Spleen (tissue), 7 donors: ENCODE results near the gene TSHR.

Experiments used
- CTCF ChIP-seq, 11 experiments: fragments of 200-600 bp in 7 of 11; fragments of 450-650 bp in 4 of 11; sonication (generic) in 4 of 11; IDR thresholded peaks in 8 of 11; conservative IDR thresholded peaks in 3 of 11; 1 replicate in 7 of 11; 2 replicates in 4 of 11; pipeline versions ENCODE4 v1.4.0 to v1.8.0; 2016 to 2021; ENCODE audit warnings: antibody characterized with exemption in 11 of 11, inconsistent platforms in 4 of 11, mild to moderate bottlenecking in 1 of 11
- POLR2A ChIP-seq, 3 donors: fragments of 450-650 bp; IDR thresholded peaks; one replicate each; pipeline ENCODE4 v1.5.1; 2017; ENCODE audit warnings: antibody characterized with exemption in 3 of 3, mild to moderate bottlenecking in 1 of 3
- POLR2AphosphoS5 ChIP-seq, 3 donors: sonication (generic); formaldehyde crosslinking; IDR thresholded peaks; one replicate each; pipeline ENCODE4 v1.5.1; 2017; ENCODE audit warnings: antibody characterized with exemption in 3 of 3
- donor health status: DM: no; HTN: no; CAD: no; lungs with moderate emphysema.
- donor health status: DM: no; HTN: no; CAD: no.
- donor health status: DM: no; HTN: no; CAD: no.

- TF ChIP-seq CTCF (IDR thresholded peaks at IDR 0.05 in 8 of 11, conservative IDR thresholded peaks at IDR 0.05 in 3 of 11): no peak
- no peak for TF ChIP-seq POLR2A (IDR thresholded peaks at IDR 0.05)
- TF ChIP-seq POLR2AphosphoS5 (IDR thresholded peaks at IDR 0.05): no peak
Observed at GRCh38 chr14:80977221-80977620, 21.8 kb downstream of the TSHR start.
